Adipocyte (in vitro differentiated cells): ENCODE data around the gene FHAD1.

Experiments
- DNase-seq: peaks from one replicate; pipeline ENCODE4 v3.0.0-alpha.2; 2015; ENCODE audit warnings: low read depth
- H3K27me3 ChIP-seq: replicated peaks from 2 replicates; pipeline ENCODE4 v1.7.0; 2013; ENCODE audit warnings: mild to moderate bottlenecking, low read length, moderate library complexity; ENCODE audit not compliant: control insufficient read depth, insufficient read depth
- H3K36me3 ChIP-seq: 2 replicates; pipeline ENCODE4 v1.7.0; 2013; ENCODE audit warnings: low read length, mild to moderate bottlenecking, moderate library complexity; ENCODE audit not compliant: control insufficient read depth, insufficient read depth, severe bottlenecking
- H3K4me1 ChIP-seq: 2 replicates; pipeline ENCODE4 v1.7.0; 2013; ENCODE audit warnings: mild to moderate bottlenecking, low read length, moderate library complexity; ENCODE audit not compliant: control insufficient read depth, insufficient read depth
- H3K4me3 ChIP-seq: 2 replicates; pipeline ENCODE4 v1.7.0; 2013; ENCODE audit warnings: mild to moderate bottlenecking, low read length, moderate library complexity
- H3K9ac ChIP-seq: 2 replicates; pipeline ENCODE4 v1.7.0; 2013; ENCODE audit warnings: mild to moderate bottlenecking, low read length, moderate library complexity
- H3K9me3 ChIP-seq: 2 replicates; pipeline ENCODE4 v1.7.0; 2013; ENCODE audit warnings: mild to moderate bottlenecking, low read length, moderate library complexity; ENCODE audit not compliant: control insufficient read depth

FHAD1 gene

DNA sequence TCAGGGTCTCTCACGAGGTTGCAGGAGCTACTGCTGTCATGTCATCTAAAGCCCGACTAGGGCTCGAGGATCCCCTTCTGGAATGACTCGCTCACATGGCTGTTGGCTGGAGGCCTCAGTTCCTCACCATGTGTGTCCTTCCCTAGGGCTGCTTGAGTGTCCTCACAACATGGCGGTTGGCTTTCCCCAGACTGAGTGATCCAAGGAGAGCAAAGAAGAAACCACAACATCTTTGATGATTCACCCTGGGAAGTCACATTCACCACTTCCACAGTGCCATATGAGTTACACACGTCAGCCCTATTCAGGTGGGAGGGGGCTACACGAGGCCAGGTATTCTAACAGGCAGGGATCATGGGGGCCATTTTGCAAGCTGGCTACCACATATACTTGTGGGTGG lies 64.9 kb downstream of the FHAD1 start:
- peaks cover 10% of the 10 kb centered on the region for H3K9me3 ChIP-seq
- no peak overlapping the region for H3K4me3 ChIP-seq
- H3K27me3 ChIP-seq, result peaks cover 14% of the 10 kb centered on the region
- no peaks in the 10 kb centered on the region for H3K4me1 ChIP-seq
- no peak for DNase-seq
- H3K9ac ChIP-seq, result no peak overlapping the region
- no peaks in the 10 kb centered on the region for H3K36me3 ChIP-seq

DNA sequence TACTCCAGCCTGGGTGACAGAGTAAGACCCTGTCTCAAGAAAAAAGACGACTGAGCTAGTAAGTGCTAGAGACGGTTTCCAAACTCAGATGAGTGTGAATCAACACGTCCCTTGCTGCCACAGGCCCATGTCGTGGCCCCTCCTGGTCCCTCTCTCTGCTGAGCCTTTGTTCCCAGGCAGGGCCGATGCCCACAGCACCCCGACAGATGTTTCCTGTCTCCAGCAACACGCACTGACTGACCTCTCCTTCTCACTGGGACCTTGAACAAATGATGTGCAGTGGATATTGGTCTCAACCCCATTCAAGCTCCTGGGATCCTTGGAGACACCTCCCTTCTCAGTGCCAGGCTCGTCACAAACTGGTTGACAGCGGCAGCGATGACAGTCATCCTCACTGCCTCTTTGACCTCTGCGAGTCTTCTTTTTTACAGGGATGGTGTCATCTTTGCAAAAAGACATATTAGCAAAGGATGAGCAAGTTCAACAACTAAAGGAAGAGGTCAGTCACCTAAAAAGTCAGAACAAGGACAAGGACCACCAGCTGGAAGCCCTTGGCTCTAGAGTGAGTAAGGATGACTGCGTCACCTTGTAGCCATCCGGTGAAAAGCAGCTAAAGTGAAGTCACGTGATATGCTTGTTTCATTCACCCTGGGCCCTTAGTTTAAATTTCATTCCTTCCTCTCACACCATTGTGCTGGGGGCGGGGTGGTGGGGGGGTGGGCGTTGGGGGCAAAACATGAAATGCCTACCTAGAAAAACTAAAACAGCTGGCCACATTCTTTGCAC lies 65.8 kb downstream of the FHAD1 start:
- H3K9me3 ChIP-seq, result peaks cover 10% of the 10 kb centered on the region
- no peak overlapping the region for H3K4me3 ChIP-seq
- no peaks in the 10 kb centered on the region for H3K4me1 ChIP-seq

DNA sequence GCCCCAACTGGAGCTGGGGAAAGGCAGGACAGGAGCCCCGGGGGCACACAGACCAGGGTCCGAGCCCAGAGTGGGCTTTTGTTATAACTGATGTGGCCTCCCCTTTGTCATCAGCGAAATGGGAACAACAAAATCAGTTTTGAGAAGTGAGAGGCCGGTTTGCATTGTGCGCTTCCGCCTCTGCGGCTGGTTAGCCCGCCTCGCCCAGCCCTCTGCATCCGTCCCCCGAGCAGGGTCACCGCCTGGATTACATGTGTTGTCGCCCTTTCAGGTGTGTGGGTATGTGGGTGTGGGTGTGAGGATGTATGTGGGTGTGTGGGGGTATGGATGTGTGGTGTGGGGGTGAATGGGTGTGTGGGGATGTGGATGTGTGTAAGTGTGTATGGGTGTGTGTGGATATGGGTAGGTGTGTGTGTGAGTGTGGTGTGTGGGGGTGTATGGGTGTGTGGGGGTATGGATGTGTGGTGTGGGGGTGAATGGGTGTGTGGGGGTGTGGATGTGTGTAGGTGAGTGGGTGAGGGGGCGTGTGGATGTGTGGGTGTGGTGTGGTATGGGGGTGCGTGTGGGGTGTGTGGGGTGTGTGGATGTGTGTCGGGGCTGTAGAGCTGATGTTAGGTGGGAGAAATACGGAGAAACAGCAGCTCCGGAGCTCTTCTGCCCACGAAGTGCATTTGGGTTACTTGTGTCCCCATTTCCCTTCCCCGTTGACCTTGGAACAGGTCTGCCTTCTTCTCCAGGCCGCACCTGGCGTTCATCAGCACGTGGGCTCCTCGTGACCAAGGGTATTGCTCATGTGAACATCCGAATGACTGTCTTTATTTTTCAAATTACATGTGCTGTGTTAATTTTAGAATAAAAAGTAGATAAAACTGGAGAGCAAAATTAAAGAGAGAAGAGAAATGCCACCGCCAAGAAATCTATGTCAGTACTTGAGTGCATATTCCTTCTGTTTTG lies 67.6 kb downstream of the FHAD1 start:
- Histone ChIP-seq H3K9ac (no peak overlapping the region), H3K4me3 (no peak overlapping the region)
- DNase-seq, result no peak

More for the DNA sequence above, 65.8 kb downstream of the FHAD1 start:
- Histone ChIP-seq H3K27me3 (peaks cover 21% of the 10 kb centered on the region), H3K36me3 (no peaks in the 10 kb centered on the region), H3K9ac (no peak overlapping the region)
- DNase-seq, result no peak

DNA sequence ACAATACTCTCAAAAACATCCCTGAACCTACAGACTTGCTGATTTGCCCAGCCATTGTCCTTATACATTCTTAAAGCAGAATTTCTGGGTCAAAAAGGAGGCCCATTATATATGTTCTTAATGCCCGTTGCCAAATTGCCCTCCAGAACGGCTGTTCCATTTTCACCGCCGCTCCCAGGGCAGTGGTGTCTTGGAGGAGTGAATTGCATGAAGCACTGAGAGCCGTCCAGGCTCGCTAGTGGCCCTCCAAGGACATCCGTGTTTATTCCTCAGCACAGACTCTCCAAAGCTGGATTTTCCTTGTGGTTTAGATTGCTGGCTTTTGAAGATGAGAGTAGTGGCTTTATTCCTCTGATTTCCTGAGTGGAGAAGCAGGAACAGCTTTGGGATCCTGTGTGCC lies 68.8 kb downstream of the FHAD1 start:
- Histone ChIP-seq H3K4me3 (no peak overlapping the region), H3K9ac (no peak overlapping the region), H3K4me1 (no peaks in the 10 kb centered on the region), H3K9me3 (peaks cover 16% of the 10 kb centered on the region), H3K27me3 (peaks cover 17% of the 10 kb centered on the region), H3K36me3 (no peaks in the 10 kb centered on the region)
- DNase-seq, result no peak

More for the DNA sequence above, 67.6 kb downstream of the FHAD1 start:
- Histone ChIP-seq H3K9me3 (peaks cover 10% of the 10 kb centered on the region), H3K27me3 (peaks cover 17% of the 10 kb centered on the region), H3K4me1 (no peaks in the 10 kb centered on the region), H3K36me3 (no peaks in the 10 kb centered on the region)

DNA sequence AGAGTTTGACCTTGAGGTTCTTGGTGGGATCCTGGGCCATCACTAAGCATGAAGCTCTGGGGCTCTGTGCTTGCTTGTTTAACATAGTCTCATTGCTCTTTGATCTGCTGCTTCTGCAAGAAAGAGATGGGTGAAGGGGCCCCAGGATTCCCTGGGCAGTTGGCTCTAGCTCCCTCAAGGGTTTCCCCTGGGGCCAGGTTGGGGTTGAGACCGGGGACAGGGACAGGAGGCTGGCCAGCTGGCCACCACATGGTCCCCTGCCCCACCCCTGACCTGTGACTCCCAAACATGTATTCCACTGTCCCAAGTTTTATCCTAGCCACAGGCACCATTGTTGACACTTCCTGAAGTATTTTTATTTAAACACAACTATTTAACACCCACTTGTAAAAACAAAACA lies 69.5 kb downstream of the FHAD1 start:
- peaks cover 17% of the 10 kb centered on the region for H3K27me3 ChIP-seq
- no peak overlapping the region for H3K4me3 ChIP-seq
- peaks cover 14% of the 10 kb centered on the region for H3K9me3 ChIP-seq
- no peak for DNase-seq
- H3K4me1 ChIP-seq, result no peaks in the 10 kb centered on the region
- no peaks in the 10 kb centered on the region for H3K36me3 ChIP-seq
- H3K9ac ChIP-seq, result no peak overlapping the region

DNA sequence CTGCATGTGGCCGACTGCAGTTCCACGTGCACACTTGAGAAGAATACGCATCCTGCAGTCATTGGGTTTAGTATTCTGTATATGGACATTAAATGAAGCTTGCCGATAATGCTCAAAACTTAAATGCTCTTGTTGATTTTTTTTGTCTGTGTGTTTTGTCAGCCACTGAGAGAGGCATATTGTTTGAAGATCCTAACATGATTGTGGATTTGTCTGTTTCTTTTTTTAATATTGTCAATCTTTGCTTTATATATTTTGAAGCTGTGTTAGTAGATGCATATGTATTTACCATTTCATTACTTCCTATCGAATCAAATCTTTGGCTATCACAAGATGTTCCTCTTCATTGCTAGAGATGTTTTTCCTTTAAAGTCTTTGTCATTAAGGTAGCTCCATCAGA lies 73.2 kb downstream of the FHAD1 start:
- Histone ChIP-seq H3K9ac (no peak overlapping the region), H3K9me3 (peaks cover 7% of the 10 kb centered on the region), H3K27me3 (peaks cover 25% of the 10 kb centered on the region), H3K36me3 (no peaks in the 10 kb centered on the region), H3K4me3 (no peak overlapping the region), H3K4me1 (no peaks in the 10 kb centered on the region)
- no peak for DNase-seq

DNA sequence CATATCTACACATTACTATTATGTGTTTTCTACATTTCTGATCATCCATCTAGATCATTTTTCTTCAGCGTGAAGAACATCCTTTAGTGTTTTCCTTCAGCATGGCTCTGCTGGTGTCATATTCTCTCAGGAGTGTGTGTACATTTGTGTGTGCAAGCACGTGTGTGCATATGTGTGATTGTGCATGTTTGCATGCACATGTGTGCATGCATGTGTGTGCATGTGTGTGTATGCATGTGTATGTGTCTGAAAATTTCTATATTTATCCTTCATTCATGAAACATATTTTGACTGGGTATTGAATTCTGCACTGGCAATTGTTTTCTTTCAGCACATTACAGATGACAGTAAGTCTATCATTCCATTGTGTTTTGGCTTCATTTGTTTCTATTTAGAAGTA lies 74.6 kb downstream of the FHAD1 start:
- DNase-seq, result no peak
- Histone ChIP-seq H3K36me3 (no peaks in the 10 kb centered on the region), H3K9me3 (peaks cover 7% of the 10 kb centered on the region), H3K27me3 (peaks cover 29% of the 10 kb centered on the region), H3K4me3 (no peak overlapping the region), H3K9ac (no peak overlapping the region), H3K4me1 (peaks cover 4% of the 10 kb centered on the region)

DNA sequence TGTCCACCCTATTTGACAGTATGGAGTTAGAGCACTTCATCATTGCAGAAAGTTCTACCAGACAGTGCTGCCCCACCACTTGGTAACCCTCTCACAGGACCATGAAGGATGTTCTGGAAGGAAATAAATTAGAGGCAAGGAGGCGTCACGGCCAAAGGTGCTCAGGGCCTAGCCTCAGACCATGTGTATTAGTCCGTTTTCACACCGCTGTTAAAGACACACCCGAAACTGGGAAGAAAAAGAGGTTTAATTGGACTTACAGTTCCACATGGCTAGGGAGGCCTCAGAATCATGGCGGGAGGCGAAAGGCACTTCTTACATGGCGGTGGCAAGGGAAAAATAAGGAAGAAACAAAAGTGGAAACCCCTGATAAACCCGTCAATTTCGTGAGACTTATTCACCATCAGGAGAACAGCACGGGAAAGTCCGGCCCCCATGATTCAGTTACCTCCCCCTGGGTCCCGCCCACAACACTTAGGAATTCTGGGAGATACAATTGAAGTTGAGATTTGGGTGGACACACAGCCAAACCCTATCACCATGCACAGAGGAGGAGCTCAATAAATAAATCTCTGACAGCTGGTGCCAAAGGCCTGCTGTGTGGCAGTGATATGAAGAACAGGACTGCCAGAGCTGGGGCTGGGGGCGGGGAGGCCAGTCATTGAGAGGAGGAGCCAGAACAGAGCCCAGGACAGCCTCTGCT lies 75.8 kb downstream of the FHAD1 start:
- Histone ChIP-seq H3K27me3 (peaks cover 23% of the 10 kb centered on the region), H3K4me3 (no peak overlapping the region), H3K36me3 (no peaks in the 10 kb centered on the region), H3K9me3 (peaks cover 7% of the 10 kb centered on the region), H3K4me1 (peaks cover 12% of the 10 kb centered on the region), H3K9ac (no peak overlapping the region)
- no peak for DNase-seq

DNA sequence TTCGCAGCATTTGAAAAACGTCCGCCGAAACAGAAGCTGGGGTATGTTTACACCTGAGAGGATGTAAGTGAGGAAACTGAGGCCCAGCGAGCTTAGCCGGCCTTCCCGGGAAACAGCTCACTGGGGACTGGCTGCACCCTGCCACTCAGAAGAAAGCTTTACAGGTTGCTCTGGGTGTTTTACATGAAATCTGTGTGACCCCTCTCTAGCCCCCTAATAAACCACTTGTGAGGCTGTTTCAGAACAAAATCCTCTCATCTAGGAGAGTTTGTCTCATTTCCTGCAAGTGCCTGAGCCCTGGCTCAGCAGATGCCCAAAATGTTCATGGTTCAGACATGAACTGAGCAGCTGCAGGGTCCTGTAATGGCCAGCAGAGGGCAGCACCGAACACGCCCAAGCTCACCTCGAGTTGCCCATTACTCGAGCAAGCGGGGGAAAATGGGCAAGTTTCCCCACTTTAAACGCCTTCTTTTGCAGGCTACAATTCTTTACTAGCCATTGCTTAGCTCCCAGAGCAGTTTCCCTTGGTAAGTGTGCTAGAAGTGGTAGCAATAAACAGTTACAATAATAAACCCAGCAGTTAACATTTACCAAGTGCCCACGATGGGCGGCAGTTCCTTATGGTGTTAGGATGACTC lies 76.4 kb downstream of the FHAD1 start:
- H3K9me3 ChIP-seq, result peaks cover 7% of the 10 kb centered on the region
- peaks cover 15% of the 10 kb centered on the region for H3K4me1 ChIP-seq
- H3K4me3 ChIP-seq, result no peak overlapping the region
- peaks cover 23% of the 10 kb centered on the region for H3K27me3 ChIP-seq
- peak; percentile 90 for DNase-seq
- H3K9ac ChIP-seq, result no peak overlapping the region
- H3K36me3 ChIP-seq, result no peaks in the 10 kb centered on the region

DNA sequence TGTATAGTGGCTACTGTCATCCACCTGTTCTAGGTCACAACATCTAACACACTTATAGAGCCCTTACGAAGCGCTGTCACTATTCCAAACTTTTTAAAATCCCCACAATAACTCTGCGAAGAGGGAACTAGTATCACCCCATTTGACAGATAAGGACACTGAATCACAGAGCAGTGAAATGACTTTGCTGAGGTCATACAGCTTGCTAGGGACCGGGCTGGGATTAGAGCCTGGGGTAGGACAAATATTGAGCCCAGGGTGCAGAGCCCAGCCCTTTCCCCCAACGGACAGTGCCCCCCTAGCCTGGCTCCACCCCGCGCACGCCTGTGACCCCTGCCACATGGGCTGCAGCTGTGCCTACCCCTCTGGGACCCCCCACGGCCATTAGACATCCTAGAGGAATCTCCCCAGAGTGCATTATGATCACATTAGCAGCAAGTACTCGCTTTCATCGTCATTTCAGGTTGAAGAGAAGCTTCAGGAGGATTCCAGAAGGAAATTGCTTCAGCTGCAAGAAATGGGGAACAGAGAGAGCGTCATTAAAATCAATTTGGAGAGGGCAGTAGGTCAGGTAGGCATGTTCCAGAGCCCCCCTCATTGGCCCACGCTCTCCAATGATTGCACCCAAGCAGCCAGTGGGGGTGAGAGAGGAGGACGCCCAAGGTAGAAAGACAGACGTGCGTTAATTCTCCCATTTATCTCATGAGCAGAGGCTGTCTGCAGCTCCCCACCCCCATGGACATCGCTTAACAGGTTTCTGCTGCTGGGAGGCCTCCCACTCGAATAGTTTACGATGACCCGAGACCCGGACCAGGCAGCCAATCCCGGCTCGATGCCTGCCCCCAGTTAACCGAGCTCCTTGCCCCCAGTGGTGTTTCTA lies 77.2 kb downstream of the FHAD1 start:
- H3K9ac ChIP-seq, result no peak overlapping the region
- no peak overlapping the region for H3K4me3 ChIP-seq
- H3K9me3 ChIP-seq, result peaks cover 7% of the 10 kb centered on the region
- H3K4me1 ChIP-seq, result peaks cover 23% of the 10 kb centered on the region
- DNase-seq, result no peak
- H3K36me3 ChIP-seq, result no peaks in the 10 kb centered on the region
- peaks cover 23% of the 10 kb centered on the region for H3K27me3 ChIP-seq
